Kidney (tissue), 14 donors: ENCODE measurements around the gene SLC39A11. TPM values are rescaled to one million over a fixed set of nuclear protein-coding genes. Genes with fewer than 3 reads are reported as not detected.

ENCODE experiments used
- DNase-seq, 5 donors: peaks; one replicate each; pipeline ENCODE4 v3.0.0-alpha.2; 2013 to 2020
- FAIRE-seq: peaks from 2 replicates; lab custom pipeline; 2012; peaks lifted over from hg19 to GRCh38; lab: Jason Lieb, UNC
- H3K27ac ChIP-seq, 2 donors: one replicate each; pipeline ENCODE4 v1.7.0; 2013; ENCODE audit warnings: low read depth in 2 of 2, low read length in 2 of 2, inconsistent platforms in 1 of 2
- H3K27me3 ChIP-seq: one replicate; pipeline ENCODE4 v1.7.1; 2013; ENCODE audit warnings: low read length, inconsistent platforms; ENCODE audit not compliant: control insufficient read depth, insufficient read depth
- H3K36me3 ChIP-seq, 3 donors: one replicate each; pipeline versions ENCODE4 v1.7.0 to v1.7.1; 2013; ENCODE audit warnings: low read length in 3 of 3, control low read depth in 1 of 3, inconsistent platforms in 1 of 3; ENCODE audit not compliant: insufficient read depth in 3 of 3, control insufficient read depth in 2 of 3
- H3K4me1 ChIP-seq, 3 donors: one replicate each; pipeline versions ENCODE4 v1.7.0 to v1.7.1; 2013; ENCODE audit warnings: low read length in 3 of 3, inconsistent platforms in 1 of 3, low read depth in 1 of 3; ENCODE audit not compliant: control insufficient read depth in 2 of 3, insufficient read depth in 2 of 3
- H3K4me3 ChIP-seq, 3 donors: one replicate each; pipeline versions ENCODE4 v1.7.0 to v1.8.1; 2013; ENCODE audit warnings: low read length in 3 of 3, control low read depth in 1 of 3, inconsistent platforms in 1 of 3
- H3K9ac ChIP-seq, 3 donors: one replicate each; pipeline versions ENCODE4 v1.7.0 to v1.7.1; 2013; ENCODE audit warnings: low read length in 3 of 3, control low read depth in 1 of 3, inconsistent platforms in 1 of 3
- H3K9me3 ChIP-seq, 3 donors: one replicate each; pipeline versions ENCODE4 v1.7.0 to v1.7.1; 2013; ENCODE audit warnings: low read length in 3 of 3, control low read depth in 1 of 3, inconsistent platforms in 1 of 3; ENCODE audit not compliant: control insufficient read depth in 2 of 3, insufficient read depth in 1 of 3
- CTCF ChIP-seq: IDR thresholded peaks from 3 replicates; pipeline ENCODE4 v1.5.1; 2012; ENCODE audit warnings: mild to moderate bottlenecking, moderate library complexity, borderline replicate concordance; ENCODE audit not compliant: insufficient read depth; ENCODE audit errors: extremely low read depth
- intact Hi-C: fragments of 100-400 bp; cut with DNase I; formaldehyde crosslinking; loops from one replicate; pipeline ENCODE4 v1.11.1; 2022
- polyA plus RNA-seq: library from polyadenylated mRNA; stranded (reverse); fragments of 350-450 nt; fragmentation: Illumina TruSeq; extraction: RNeasy Lipid Tissue Mini Kit (QIAGEN cat#74804); gene quantifications from one replicate; pipeline ENCODE4 v1.2.3, GENCODE V29; 2014; ENCODE audit warnings: low read depth, low replicate concordance; ENCODE audit not compliant: insufficient read depth
- total RNA-seq: library from RNA; stranded (reverse); fragmentation: NEBNext Ultra II Directional; extraction: Animal tissue kit (Norgen Biotek cat#: 25700); gene quantifications from one replicate; pipeline ENCODE4 v1.2.1, GENCODE V29; 2021
- donor health status: control.
- donor health status: control.
- donor health status: control.
- donor health status: control.
- donor health status: control.
- donor health status: DM: yes; HTN: yes; CAD: no.
- donor health status: Normal renal cell carcinoma (clear cell type).

SLC39A11 gene
- total and polyA plus RNA-seq, 2 donors from 2014 or later = 19.7 to 37.2 TPM

DNA sequence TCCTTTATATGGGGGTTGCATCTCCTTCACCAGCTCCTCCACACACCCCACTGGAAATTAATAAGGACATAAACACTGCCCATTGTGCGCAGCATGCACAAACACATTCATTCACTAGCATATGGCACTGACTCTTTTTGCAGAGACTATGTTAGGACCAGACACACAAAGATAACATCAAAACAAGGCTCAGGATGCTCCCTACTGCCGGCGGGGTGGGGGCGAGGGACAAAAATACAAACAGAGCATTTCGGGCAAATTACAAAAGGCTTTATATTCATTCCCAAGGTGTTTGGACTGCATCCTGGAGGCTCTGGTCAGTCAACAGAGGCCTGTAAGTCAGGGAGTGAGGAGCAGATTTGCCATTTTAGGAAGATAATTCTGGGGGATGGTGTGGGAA, 299.7 kb downstream of the SLC39A11 start:
- Histone ChIP-seq H3K9me3 (peaks cover 0 to 13% (median 0%) of the 10 kb centered on the region in 3 donors), H3K4me3 (no peak overlapping the region), H3K27ac (no peak overlapping the region), H3K27me3 (no peaks in the 10 kb centered on the region), H3K9ac (no peak overlapping the region), H3K36me3 (peaks cover 0 to 2% (median 0%) of the 10 kb centered on the region in 3 donors), H3K4me1 (no peaks in the 10 kb centered on the region)
- FAIRE-seq (no peak), DNase-seq (no peak)
- TF ChIP-seq CTCF = no peak
- intact Hi-C loops = no loop called here

- Histone ChIP-seq H3K9me3 (peaks cover 0 to 10% (median 0%) of the 10 kb centered on the region in 3 donors), H3K9ac (no peak overlapping the region), H3K4me1 (no peaks in the 10 kb centered on the region), H3K27me3 (no peaks in the 10 kb centered on the region), H3K27ac (no peak overlapping the region), H3K36me3 (peaks cover 0 to 2% (median 0%) of the 10 kb centered on the region in 3 donors), H3K4me3 (no peak overlapping the region)
- intact Hi-C loops = no loop called here
- TF ChIP-seq CTCF = no peak
- no peak for DNase-seq
- FAIRE-seq = no peak
Observed at GRCh38 chr17:72790190-72790589, 302.3 kb downstream of the SLC39A11 start.

GRCh38 chr17:72789711-72790110, 302.8 kb downstream of the SLC39A11 start:
- no peak overlapping the region for H3K9ac ChIP-seq
- no peak overlapping the region for H3K4me3 ChIP-seq
- peaks cover 0 to 2% (median 0%) of the 10 kb centered on the region in 3 donors for H3K36me3 ChIP-seq
- H3K9me3 ChIP-seq = peaks cover 0 to 5% (median 0%) of the 10 kb centered on the region in 3 donors
- TF ChIP-seq CTCF = no peak
- H3K27ac ChIP-seq = no peak overlapping the region
- H3K4me1 ChIP-seq = no peaks in the 10 kb centered on the region
- no peaks in the 10 kb centered on the region for H3K27me3 ChIP-seq
- intact Hi-C loops = no loop called here
- DNase-seq (no peak), FAIRE-seq (no peak)

- DNase-seq (no peak), FAIRE-seq (no peak)
- Histone ChIP-seq H3K4me3 (no peak overlapping the region), H3K27ac (no peak overlapping the region), H3K4me1 (no peaks in the 10 kb centered on the region), H3K9ac (no peak overlapping the region), H3K9me3 (no peaks in the 10 kb centered on the region), H3K36me3 (peaks cover 0 to 2% (median 0%) of the 10 kb centered on the region in 3 donors), H3K27me3 (no peaks in the 10 kb centered on the region)
- TF ChIP-seq CTCF = no peak
- intact Hi-C loops = no loop called here
Observed at GRCh38 chr17:72788950-72789585, 303.4 kb downstream of the SLC39A11 start.
